Epithelial cell of proximal tubule (primary cell): ENCODE data around the gene PRDX6. TPM values are rescaled to one million over a fixed set of nuclear protein-coding genes. Genes with fewer than 3 reads are reported as not detected.

Experiments
- DNase-seq: peaks from one replicate; pipeline ENCODE4 v3.0.0-alpha.2; 2011; ENCODE audit warnings: low read depth
- H3K4me3 ChIP-seq: 2 replicates; pipeline ENCODE4 v1.5.1; 2011; ENCODE audit warnings: low read depth, mild to moderate bottlenecking, low read length
- total RNA-seq: library from RNA; depleted of rRNA; stranded (reverse); fragments of >200 nt; gene quantifications from 2 replicates; pipeline ENCODE4 v1.2.3, GENCODE V29; 2015
- TF ChIP-seq, protein P1 (sequence below): conservative IDR thresholded peaks from 2 replicates; pipeline ENCODE4 v1.5.1; 2012; ENCODE audit warnings: low read depth, mild to moderate bottlenecking, low read length

The PRDX6 gene
- total RNA-seq, 1 donor from 2014 or later = 262 TPM

DNA sequence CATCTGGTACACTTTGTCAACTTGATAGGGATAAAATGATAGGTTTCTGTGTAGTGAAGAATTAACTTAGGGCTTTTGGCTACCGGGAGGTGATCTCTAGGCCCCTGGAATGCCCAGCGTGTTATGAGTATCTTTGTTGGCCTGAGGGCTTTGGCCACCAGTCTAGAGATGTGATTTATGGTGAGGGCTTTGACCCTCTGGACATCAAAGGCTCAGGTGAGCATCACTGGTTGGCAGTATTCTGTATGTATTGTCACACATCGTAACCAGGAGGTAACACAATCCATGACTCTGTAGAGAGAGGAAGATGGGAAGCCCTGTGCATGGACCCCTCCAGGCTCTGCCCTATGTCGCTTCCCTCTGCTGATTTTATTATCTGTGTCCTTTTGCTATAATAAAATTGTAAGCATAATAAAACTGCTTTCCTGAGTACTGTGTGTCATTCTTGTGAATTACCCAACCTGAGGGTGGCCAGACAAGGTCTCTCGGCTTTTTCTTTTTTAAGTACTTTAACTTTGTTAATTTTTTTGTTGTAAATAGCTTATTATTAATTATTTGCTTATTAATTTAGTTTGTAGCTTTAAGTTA lies 40.2 kb upstream of the PRDX6 start:
- no peak overlapping the region for H3K4me3 ChIP-seq
- TF ChIP-seq, protein P1, sequence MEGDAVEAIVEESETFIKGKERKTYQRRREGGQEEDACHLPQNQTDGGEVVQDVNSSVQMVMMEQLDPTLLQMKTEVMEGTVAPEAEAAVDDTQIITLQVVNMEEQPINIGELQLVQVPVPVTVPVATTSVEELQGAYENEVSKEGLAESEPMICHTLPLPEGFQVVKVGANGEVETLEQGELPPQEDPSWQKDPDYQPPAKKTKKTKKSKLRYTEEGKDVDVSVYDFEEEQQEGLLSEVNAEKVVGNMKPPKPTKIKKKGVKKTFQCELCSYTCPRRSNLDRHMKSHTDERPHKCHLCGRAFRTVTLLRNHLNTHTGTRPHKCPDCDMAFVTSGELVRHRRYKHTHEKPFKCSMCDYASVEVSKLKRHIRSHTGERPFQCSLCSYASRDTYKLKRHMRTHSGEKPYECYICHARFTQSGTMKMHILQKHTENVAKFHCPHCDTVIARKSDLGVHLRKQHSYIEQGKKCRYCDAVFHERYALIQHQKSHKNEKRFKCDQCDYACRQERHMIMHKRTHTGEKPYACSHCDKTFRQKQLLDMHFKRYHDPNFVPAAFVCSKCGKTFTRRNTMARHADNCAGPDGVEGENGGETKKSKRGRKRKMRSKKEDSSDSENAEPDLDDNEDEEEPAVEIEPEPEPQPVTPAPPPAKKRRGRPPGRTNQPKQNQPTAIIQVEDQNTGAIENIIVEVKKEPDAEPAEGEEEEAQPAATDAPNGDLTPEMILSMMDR = no peak
- no peak for DNase-seq

DNA sequence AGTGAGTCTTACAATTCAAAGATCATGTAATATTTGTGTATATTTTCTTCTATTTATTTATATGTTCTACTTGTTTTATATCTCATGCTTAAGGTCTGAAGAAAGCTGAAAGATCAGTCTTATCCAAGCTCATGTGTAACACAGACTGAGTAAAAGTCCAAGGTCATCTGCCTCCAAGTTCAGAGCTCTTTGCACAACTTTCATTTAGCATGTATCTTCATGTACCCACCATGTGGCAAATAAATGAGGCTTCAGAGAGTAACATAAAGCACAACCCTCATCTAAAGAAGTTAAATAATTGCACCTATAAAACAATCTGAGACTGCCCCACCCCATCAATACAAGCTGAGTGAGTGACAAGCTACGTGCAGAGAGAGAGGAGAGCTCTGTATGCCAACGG lies 38.5 kb upstream of the PRDX6 start:
- no peak overlapping the region for H3K4me3 ChIP-seq
- no peak for DNase-seq
- TF ChIP-seq, protein P1 = no peak

DNA sequence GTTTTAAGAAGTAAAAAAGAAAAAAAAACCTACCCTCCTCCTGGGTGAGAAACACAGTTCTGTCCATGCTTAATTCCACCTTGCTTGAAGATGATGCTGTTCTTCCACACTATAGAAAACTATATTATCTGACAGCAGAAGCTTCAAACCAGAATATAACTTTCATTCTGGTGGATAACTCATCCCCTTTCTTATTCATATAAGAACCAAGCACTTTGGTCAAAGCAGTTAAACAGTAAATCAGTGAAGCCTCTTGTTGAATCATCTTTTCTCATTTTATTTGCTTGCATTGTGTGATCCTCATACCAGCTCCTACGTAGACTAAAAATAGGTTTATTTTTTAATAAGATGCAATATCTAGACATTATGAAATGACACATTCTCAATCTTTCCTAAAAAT lies 36.7 kb upstream of the PRDX6 start:
- H3K4me3 ChIP-seq = no peak overlapping the region
- TF ChIP-seq, protein P1 = no peak
- DNase-seq = no peak

DNA sequence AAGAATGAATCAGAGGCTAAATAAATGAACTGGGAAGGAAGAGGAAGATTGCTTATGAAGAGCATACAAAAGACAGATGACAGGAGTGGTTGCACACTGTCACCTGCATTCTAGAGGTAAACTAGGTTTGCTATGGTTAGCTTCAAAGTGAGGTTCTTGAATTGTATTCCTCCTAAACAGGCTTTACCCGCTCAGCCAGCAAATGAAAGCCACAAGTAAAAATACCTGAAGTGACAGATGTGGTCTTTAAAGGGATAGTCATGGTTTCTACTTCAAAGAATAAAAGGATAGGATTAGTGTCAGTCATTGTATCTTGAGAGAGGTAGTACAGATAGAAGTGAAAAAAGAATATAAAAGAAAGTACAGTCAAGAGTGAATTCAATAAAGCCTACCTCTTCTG lies 32.4 kb upstream of the PRDX6 start:
- H3K4me3 ChIP-seq = no peak overlapping the region
- TF ChIP-seq, protein P1 = no peak
- no peak for DNase-seq

DNA sequence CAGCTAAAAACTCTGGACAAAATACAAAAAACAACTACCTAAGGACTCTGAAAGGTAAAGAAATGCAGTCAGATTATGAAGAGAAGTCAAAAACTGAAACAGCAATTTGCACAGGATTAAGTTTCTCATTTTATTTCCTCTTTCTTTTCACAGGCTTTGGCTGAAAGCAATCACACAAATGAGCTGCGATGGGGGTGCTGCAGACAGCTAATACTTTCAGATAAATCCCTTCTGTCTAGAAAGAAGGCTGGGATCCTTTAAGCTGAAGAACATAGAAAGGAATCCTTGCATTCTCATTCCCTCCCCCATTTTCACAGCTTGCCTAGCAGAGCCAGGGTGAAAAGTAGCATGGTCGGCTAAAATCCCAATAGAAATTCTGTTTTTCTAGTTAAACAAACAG lies 32.0 kb upstream of the PRDX6 start:
- no peak overlapping the region for H3K4me3 ChIP-seq
- DNase-seq = no peak

DNA sequence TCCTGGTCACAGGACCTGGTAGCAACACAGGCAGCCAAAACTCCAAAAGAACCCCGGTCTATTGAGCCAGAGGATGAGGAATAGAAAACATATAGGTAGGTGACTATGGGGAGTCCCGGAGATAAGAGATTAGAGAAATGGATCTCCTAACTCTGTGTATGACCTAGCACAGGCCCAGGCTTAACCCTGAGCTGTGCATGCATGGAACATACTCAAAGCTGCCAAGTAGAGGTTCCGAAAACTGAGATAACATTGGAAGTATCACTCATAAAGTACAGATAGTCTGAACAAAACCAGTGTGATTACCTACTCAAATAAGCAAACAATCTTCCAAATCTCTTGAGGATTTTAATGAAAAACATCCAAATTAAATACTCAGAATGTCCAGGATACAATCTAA lies 31.5 kb upstream of the PRDX6 start:
- H3K4me3 ChIP-seq = no peak overlapping the region
- TF ChIP-seq, protein P1 = no peak
- DNase-seq = no peak

More for the DNA sequence above, 32.0 kb upstream of the PRDX6 start:
- TF ChIP-seq, protein P1 = no peak

DNA sequence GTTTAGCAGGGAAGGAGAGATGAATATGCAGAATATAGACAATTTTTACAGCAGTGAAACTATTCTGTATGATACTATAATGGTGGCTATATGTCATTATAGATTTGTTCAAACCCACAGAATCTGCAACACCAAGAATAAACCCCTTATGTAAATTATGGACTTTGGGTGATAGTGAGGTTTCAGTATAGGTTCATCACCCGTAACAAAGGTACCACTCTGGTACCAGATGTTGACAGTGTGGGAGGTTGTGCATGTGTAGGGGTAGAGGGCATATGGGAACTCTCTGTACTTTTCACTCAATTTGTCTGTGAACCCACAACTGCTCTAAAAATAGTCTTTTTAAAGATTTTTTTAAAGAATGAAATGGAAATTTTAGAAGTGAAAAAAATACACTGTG lies 29.9 kb upstream of the PRDX6 start:
- TF ChIP-seq, protein P1 = no peak
- DNase-seq = no peak
- H3K4me3 ChIP-seq = no peak overlapping the region
